ENCODE results near the gene CEBPE. TPM values are rescaled to one million over a fixed set of nuclear protein-coding genes. Genes with fewer than 3 reads are reported as not detected.
"Not testable (repeated sequence)": the region's sequence is repeated elsewhere in the genome, so short reads cannot be mapped to it uniquely, and the experiment has no call there.

Gene CEBPE
- total RNA-seq, 1 experiment from 2014 or later, result not detected

DNA sequence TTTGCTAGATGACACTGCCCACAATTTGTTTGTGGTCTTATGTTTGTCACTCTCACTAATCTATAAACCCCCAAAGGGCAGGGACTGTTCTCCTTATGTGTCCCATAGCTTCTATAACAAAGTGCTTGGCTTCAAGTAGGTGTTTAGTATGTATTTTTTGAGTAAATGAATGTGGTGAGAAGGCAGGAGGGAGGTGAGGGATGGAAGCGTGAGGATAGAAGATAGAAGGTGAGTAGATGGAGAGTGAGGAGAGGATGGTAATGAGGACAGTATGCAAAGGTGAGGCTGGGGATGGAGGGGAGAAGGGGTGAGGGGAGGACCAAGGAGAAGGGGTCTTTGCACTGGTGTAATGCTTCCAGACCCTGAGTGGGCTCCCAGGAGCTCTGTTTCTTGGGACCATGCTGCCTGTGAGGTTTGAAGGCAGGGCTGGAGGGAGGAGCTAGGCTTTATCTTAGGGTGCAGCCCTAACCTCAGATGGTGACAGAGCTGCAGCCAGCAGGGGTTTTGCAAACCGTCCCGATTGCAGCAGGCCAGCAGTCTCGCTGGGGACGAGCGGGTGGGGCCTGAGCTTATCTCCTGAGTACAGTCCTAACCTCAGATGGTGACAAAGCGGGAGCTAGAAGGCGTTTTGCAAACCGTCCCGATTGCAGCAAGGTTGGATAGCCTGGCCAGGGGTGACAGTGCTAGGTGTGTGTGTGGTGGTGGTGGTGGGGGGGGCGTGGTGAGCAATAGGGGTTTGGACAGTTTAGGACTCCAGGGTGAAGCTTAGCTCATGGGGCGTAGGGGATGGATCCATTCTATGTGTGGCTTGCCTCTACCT lies 6.5 kb downstream of the CEBPE start:
- no peaks in the 10 kb centered on the region for H3K36me3 Mint-ChIP-seq (ENCODE audit: insufficient read depth, unreplicated experiment)
- peaks cover 11% of the 10 kb centered on the region for H3K4me1 Mint-ChIP-seq (ENCODE audit: insufficient read depth, unreplicated experiment)
- TF ChIP-seq, protein P1, sequence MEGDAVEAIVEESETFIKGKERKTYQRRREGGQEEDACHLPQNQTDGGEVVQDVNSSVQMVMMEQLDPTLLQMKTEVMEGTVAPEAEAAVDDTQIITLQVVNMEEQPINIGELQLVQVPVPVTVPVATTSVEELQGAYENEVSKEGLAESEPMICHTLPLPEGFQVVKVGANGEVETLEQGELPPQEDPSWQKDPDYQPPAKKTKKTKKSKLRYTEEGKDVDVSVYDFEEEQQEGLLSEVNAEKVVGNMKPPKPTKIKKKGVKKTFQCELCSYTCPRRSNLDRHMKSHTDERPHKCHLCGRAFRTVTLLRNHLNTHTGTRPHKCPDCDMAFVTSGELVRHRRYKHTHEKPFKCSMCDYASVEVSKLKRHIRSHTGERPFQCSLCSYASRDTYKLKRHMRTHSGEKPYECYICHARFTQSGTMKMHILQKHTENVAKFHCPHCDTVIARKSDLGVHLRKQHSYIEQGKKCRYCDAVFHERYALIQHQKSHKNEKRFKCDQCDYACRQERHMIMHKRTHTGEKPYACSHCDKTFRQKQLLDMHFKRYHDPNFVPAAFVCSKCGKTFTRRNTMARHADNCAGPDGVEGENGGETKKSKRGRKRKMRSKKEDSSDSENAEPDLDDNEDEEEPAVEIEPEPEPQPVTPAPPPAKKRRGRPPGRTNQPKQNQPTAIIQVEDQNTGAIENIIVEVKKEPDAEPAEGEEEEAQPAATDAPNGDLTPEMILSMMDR (IDR thresholded peaks at IDR 0.05; ENCODE audit: unreplicated experiment), result no peak
- H3K4me3 Mint-ChIP-seq (ENCODE audit: unreplicated experiment), result no peak overlapping the region
- DNase-seq (ENCODE audit: unreplicated experiment), result no peak
- no peaks in the 10 kb centered on the region for H3K27me3 Mint-ChIP-seq (ENCODE audit: insufficient read depth, unreplicated experiment)
- ChIA-PET CTCF (interaction anchor here (0.5 to 20.7 kb wide), 13 partner anchors 8 to 1567 kb away, joined by 3 to 766 read pairs (median 5); partner anchors contain the start of genes ACIN1, C14orf119 and SLC7A8), POLR2A (interaction anchor here (0.6 to 2.6 kb wide), 2 partner anchors 18 to 112 kb away, joined by 4 to 10 read pairs; partner anchors contain the start of genes ACIN1 and C14orf119)
- no peaks in the 10 kb centered on the region for H3K9me3 Mint-ChIP-seq (ENCODE audit: unreplicated experiment)
- BruUV-seq (replicated peaks), result no TSS peak
- no peak overlapping the region for H3K27ac Mint-ChIP-seq (ENCODE audit: low read depth, unreplicated experiment)
- intact Hi-C loops (cut with micrococcal nuclease), result no loop called here

DNA sequence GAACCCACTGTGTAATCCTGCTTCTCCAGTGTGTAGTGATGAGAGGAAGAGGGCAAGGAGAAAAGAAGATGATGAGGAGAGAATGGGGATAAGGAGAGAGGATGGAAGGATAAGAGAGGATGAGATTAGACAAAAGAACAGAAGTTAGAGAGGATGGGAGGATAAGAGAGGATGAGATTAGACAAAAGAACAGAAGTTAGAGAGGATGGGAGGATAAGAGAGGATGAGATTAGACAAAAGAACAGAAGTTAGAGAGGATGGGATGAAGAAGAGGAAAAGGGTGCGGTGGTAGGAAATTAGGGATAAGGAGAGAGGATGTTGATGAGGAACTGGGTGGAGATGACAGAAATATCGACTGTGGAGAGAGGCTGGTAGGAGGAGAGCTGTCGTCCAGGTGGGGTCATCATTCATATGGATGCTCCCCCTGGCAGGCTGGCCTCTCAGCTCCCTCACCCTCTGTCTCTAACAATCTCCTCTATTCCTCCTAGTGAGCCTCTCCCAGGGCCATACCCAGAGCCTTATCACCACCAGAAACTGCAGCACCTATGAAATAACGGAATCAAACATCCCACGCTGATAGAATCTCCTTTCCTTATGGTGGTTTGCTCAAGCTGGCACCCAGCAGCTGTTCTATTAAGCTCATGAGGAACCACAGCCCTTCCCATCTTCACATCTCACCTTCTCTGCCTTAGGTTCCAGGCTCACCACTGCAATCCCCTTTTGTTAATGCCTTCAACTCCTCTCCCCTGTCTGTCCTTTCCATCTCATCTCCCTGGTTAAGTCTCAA lies 8.3 kb downstream of the CEBPE start:
- BruUV-seq (replicated peaks), result no TSS peak
- intact Hi-C loops (cut with micrococcal nuclease), result no loop called here
- H3K27me3 Mint-ChIP-seq (ENCODE audit: insufficient read depth, unreplicated experiment), result no peaks in the 10 kb centered on the region
- CTCF ChIA-PET, result interaction anchor here (0.7 to 6.2 kb wide), 9 partner anchors 9 to 124 kb away, joined by 3 to 44 read pairs (median 5); partner anchors contain the start of genes ACIN1 and C14orf119
- no peaks in the 10 kb centered on the region for H3K9me3 Mint-ChIP-seq (ENCODE audit: unreplicated experiment)
- no peak for DNase-seq (ENCODE audit: unreplicated experiment)
- H3K4me1 Mint-ChIP-seq (ENCODE audit: insufficient read depth, unreplicated experiment), result peaks cover 11% of the 10 kb centered on the region
- H3K36me3 Mint-ChIP-seq (ENCODE audit: insufficient read depth, unreplicated experiment), result no peaks in the 10 kb centered on the region
- H3K4me3 Mint-ChIP-seq (ENCODE audit: unreplicated experiment), result no peak overlapping the region
- no peak overlapping the region for H3K27ac Mint-ChIP-seq (ENCODE audit: low read depth, unreplicated experiment)
- POLR2A ChIA-PET, result interaction anchor here (0.9 to 1.0 kb wide), 2 partner anchors 10 to 16 kb away, joined by 3 to 5 read pairs; partner anchors contain the start of genes ACIN1 and C14orf119
- TF ChIP-seq, protein P1 (IDR thresholded peaks at IDR 0.05; ENCODE audit: unreplicated experiment), result no peak

- TF ChIP-seq, protein P1 (IDR thresholded peaks at IDR 0.05; ENCODE audit: unreplicated experiment), result no peak
- Mint-ChIP-seq H3K27ac (ENCODE audit: low read depth, unreplicated experiment) (no peak overlapping the region), H3K9me3 (ENCODE audit: unreplicated experiment) (no peaks in the 10 kb centered on the region), H3K4me3 (ENCODE audit: unreplicated experiment) (no peak overlapping the region), H3K27me3 (ENCODE audit: insufficient read depth, unreplicated experiment) (no peaks in the 10 kb centered on the region), H3K4me1 (ENCODE audit: insufficient read depth, unreplicated experiment) (peaks cover 5% of the 10 kb centered on the region), H3K36me3 (ENCODE audit: insufficient read depth, unreplicated experiment) (peaks cover 6% of the 10 kb centered on the region)
- ChIA-PET CTCF (interaction anchor here (0.5 to 6.2 kb wide), 19 partner anchors 7 to 165 kb away, joined by 3 to 44 read pairs (median 5); partner anchors contain the start of genes ACIN1 and C14orf119), POLR2A (interaction anchor here (0.6 to 1.4 kb wide), 3 partner anchors 15 to 78 kb away, joined by 3 to 6 read pairs (median 4); partner anchors contain the start of genes ACIN1 and C14orf119)
- DNase-seq (ENCODE audit: unreplicated experiment), result no peak
- BruUV-seq (replicated peaks), result no TSS peak
- intact Hi-C loops (cut with micrococcal nuclease), result loop anchor here (1.0 to 2.0 kb wide), 4 partner anchors 33 to 123 kb away; no protein-coding TSS in a partner anchor
Observed at GRCh38 chr14:23109769-23110168, 9.3 kb downstream of the CEBPE start.

- POLR2A ChIA-PET; DNase-seq (ENCODE audit: unreplicated experiment); H3K9me3 Mint-ChIP-seq (ENCODE audit: unreplicated experiment); H3K4me1 Mint-ChIP-seq (ENCODE audit: insufficient read depth, unreplicated experiment); H3K4me3 Mint-ChIP-seq (ENCODE audit: unreplicated experiment); H3K36me3 Mint-ChIP-seq (ENCODE audit: insufficient read depth, unreplicated experiment); H3K27ac Mint-ChIP-seq (ENCODE audit: low read depth, unreplicated experiment); BruUV-seq (replicated peaks); H3K27me3 Mint-ChIP-seq (ENCODE audit: insufficient read depth, unreplicated experiment): not testable (repeated sequence)
- intact Hi-C loops (cut with micrococcal nuclease), result loop anchor here (2.0 kb wide), 1 partner anchor 31 kb away; no protein-coding TSS in a partner anchor
- CTCF ChIA-PET, result interaction anchor here (0.8 to 6.2 kb wide), 14 partner anchors 12 to 136 kb away, joined by 3 to 44 read pairs (median 6); partner anchors contain the start of genes ACIN1 and C14orf119
Observed at GRCh38 chr14:23108169-23108568, 10.9 kb downstream of the CEBPE start.

- H3K4me1 Mint-ChIP-seq (ENCODE audit: insufficient read depth, unreplicated experiment); POLR2A ChIA-PET; H3K4me3 Mint-ChIP-seq (ENCODE audit: unreplicated experiment); BruUV-seq (replicated peaks); DNase-seq (ENCODE audit: unreplicated experiment); CTCF ChIA-PET; H3K9me3 Mint-ChIP-seq (ENCODE audit: unreplicated experiment); H3K27me3 Mint-ChIP-seq (ENCODE audit: insufficient read depth, unreplicated experiment); H3K27ac Mint-ChIP-seq (ENCODE audit: low read depth, unreplicated experiment); H3K36me3 Mint-ChIP-seq (ENCODE audit: insufficient read depth, unreplicated experiment): not testable (repeated sequence)
- intact Hi-C loops (cut with micrococcal nuclease), result loop anchor here (2.0 kb wide), 1 partner anchor 31 kb away; no protein-coding TSS in a partner anchor
Observed at GRCh38 chr14:23107620-23108019, 11.4 kb downstream of the CEBPE start.
